Transverse colon (tissue), 4 donors: ENCODE results near the gene SRGAP1. TPM values are rescaled to one million over a fixed set of nuclear protein-coding genes. Genes with fewer than 3 reads are reported as not detected.
"Not testable (repeated sequence)": the region's sequence is repeated elsewhere in the genome, so short reads cannot be mapped to it uniquely, and the experiment has no call there.

Experiments
- DNase-seq: peaks from one replicate; pipeline ENCODE4 v3.0.0-alpha.2; 2019
- H3K27ac ChIP-seq, 4 donors: fragments of 200-600 bp; sonication (generic); 2 replicates each; pipeline ENCODE4 v1.5.1; 2016 to 2018; ENCODE audit warnings: inconsistent platforms in 4 of 4
- H3K27me3 ChIP-seq: fragments of 200-600 bp; sonication (generic); 2 replicates; pipeline ENCODE4 v1.5.1; 2017; ENCODE audit warnings: inconsistent platforms
- H3K36me3 ChIP-seq, 4 donors: fragments of 200-600 bp; sonication (generic); 2 replicates each; pipeline ENCODE4 v1.5.1; 2017 to 2019; ENCODE audit warnings: inconsistent platforms in 4 of 4
- H3K4me1 ChIP-seq, 4 donors: fragments of 200-600 bp; sonication (generic); 2 replicates each; pipeline ENCODE4 v1.5.1; 2017 to 2020; ENCODE audit warnings: inconsistent platforms in 4 of 4
- H3K4me3 ChIP-seq, 4 donors: fragments of 200-600 bp; sonication (generic); 1 replicate in 1 of 4; 2 replicates in 3 of 4; pipeline versions ENCODE4 v1.5.1 to v1.6.1; 2017 to 2019; ENCODE audit warnings: inconsistent platforms in 4 of 4
- H3K9me3 ChIP-seq, 2 donors: fragments of 200-600 bp; sonication (generic); 2 replicates each; pipeline ENCODE4 v1.5.1; 2017 to 2019; ENCODE audit warnings: inconsistent platforms in 2 of 2
- EP300 ChIP-seq: sonication (generic); formaldehyde crosslinking; IDR thresholded peaks from one replicate; pipeline ENCODE4 v1.6.1; 2017; ENCODE audit warnings: antibody characterized with exemption, low read depth
- POLR2A ChIP-seq: fragments of 450-650 bp; IDR thresholded peaks from one replicate; pipeline ENCODE4 v1.6.1; 2016; ENCODE audit warnings: antibody characterized with exemption, mild to moderate bottlenecking, moderate library complexity
- POLR2AphosphoS5 ChIP-seq, 3 donors: sonication (generic); formaldehyde crosslinking; IDR thresholded peaks; one replicate each; pipeline ENCODE4 v1.6.1; 2016; ENCODE audit warnings: antibody characterized with exemption in 3 of 3
- WGBS, 2 donors: methylation state at CpG; one replicate each; pipeline ENCODE4 v1.1.5; 2018; ENCODE audit warnings: low coverage in 1 of 2; 5-methylcytosine and 5-hydroxymethylcytosine counted together
- in situ Hi-C, 4 donors: fragments of 200-750 bp; cut with MboI; loops; one replicate each; pipeline versions ENCODE4 v1.15.0 to v1.15.1; 2017; ENCODE audit warnings: low sequenced_read_pairs in 3 of 4, low pct_ligation_motif_present in 1 of 4, low pct_unique_long_range_greater_than_20kb in 1 of 4
- intact Hi-C: fragments of 100-400 bp; cut with DNase I; formaldehyde crosslinking; loops from one replicate; pipeline ENCODE4 v1.15.1; 2023; ENCODE audit warnings: low total_unique reads
- total RNA-seq, 4 donors: library from RNA; depleted of rRNA; stranded (reverse); fragments of >200 nt; gene quantifications; one replicate each; pipeline ENCODE4 v1.1.0, GENCODE V29; 2016
- TF ChIP-seq, protein P1 (sequence below), 5 experiments: fragments of 200-600 bp in 3 of 5; fragments of 450-650 bp in 2 of 5; sonication (generic) in 3 of 5; IDR thresholded peaks; 1 replicate in 2 of 5; 2 replicates in 3 of 5; pipeline ENCODE4 v1.5.1; 2016 to 2017; ENCODE audit warnings: antibody characterized with exemption in 5 of 5, inconsistent platforms in 3 of 5, mild to moderate bottlenecking in 2 of 5, moderate library complexity in 1 of 5

The SRGAP1 gene
- total RNA-seq, 4 donors from 2014 or later = 16.0 to 720 (median 51.4) TPM

GRCh38 chr12:64128366-64128765, 283.9 kb downstream of the SRGAP1 start:
- Histone ChIP-seq H3K4me3 (no peak overlapping the region), H3K27me3 (no peaks in the 10 kb centered on the region), H3K27ac (no peak overlapping the region), H3K4me1 (no peaks in the 10 kb centered on the region), H3K9me3 (peaks cover 3% of the 10 kb centered on the region in 2 donors), H3K36me3 (peaks cover 0 to 18% (median 6%) of the 10 kb centered on the region in 4 donors)
- intact Hi-C loops (no loop called here), in situ Hi-C loops (no loop called here)
- WGBS, 2 donors = 77 to 92% methylated on average over 1 of the region's 1 CpG
- DNase-seq = no peak
- TF ChIP-seq POLR2A (no peak), EP300 (no peak), POLR2AphosphoS5 (IDR thresholded peaks at IDR 0.05) (no peak)
- TF ChIP-seq, protein P1, sequence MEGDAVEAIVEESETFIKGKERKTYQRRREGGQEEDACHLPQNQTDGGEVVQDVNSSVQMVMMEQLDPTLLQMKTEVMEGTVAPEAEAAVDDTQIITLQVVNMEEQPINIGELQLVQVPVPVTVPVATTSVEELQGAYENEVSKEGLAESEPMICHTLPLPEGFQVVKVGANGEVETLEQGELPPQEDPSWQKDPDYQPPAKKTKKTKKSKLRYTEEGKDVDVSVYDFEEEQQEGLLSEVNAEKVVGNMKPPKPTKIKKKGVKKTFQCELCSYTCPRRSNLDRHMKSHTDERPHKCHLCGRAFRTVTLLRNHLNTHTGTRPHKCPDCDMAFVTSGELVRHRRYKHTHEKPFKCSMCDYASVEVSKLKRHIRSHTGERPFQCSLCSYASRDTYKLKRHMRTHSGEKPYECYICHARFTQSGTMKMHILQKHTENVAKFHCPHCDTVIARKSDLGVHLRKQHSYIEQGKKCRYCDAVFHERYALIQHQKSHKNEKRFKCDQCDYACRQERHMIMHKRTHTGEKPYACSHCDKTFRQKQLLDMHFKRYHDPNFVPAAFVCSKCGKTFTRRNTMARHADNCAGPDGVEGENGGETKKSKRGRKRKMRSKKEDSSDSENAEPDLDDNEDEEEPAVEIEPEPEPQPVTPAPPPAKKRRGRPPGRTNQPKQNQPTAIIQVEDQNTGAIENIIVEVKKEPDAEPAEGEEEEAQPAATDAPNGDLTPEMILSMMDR (IDR thresholded peaks at IDR 0.05) = no peak

GRCh38 chr12:64130476-64130875, 286.0 kb downstream of the SRGAP1 start:
- in situ Hi-C loops, H3K4me1 ChIP-seq, DNase-seq, H3K27me3 ChIP-seq, H3K27ac ChIP-seq, H3K4me3 ChIP-seq, intact Hi-C loops: not testable (repeated sequence)
- H3K9me3 ChIP-seq = peaks cover 3 to 10% of the 10 kb centered on the region in 2 donors
- 80 to 90% methylated on average over 1 to 2 of the region's 2 CpGs for WGBS, 2 donors
- H3K36me3 ChIP-seq = peaks cover 0 to 20% (median 9%) of the 10 kb centered on the region in 4 donors

DNA sequence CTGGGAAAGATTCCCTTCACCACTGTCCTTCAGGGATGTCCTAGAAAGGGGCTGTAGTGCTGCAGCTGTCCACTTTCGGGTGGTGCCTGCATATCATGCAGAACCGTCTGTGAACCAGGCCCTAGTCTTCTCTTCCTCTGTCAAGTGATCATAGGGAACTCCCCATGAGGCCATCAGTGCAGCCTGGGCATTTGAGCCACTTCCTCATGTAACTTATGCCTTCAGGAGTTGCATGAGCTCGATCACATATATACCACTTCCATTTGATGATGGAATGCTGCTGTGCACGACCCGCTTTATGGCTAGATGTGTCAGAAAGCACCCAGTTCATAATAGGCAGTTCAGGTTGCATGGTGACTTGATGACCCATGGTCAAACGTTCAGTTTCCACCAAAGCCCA, 287.0 kb downstream of the SRGAP1 start:
- H3K4me3 ChIP-seq, H3K27ac ChIP-seq, H3K27me3 ChIP-seq, intact Hi-C loops, H3K4me1 ChIP-seq, DNase-seq, in situ Hi-C loops: not testable (repeated sequence)
- Histone ChIP-seq H3K36me3 (peaks cover 0 to 20% (median 9%) of the 10 kb centered on the region in 4 donors), H3K9me3 (peaks cover 3 to 10% of the 10 kb centered on the region in 2 donors)
- 72% methylated on average over 6 of the region's 6 CpGs; no CpG with 5 or more reads in 1 of the 2 donors for WGBS, 2 donors

DNA sequence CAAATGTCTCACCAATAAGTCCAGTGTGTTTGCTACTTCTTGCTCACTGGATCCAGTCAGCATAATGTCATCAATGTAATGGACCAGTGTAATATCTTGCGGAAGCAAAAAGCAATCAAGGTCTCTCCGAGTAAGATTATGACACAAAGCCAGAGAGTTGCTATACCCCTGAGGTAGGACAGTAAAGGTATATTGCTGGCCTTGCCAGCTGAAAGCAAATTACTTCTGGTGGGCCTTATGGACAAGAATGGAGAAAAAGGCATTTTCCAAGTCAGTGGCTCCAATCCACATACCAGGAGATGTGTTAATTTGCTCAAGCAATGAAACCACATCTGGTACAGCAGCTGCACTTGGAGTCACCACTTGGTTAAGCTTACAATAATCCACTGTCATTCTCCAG, 288.2 kb downstream of the SRGAP1 start:
- Histone ChIP-seq H3K9me3 (peaks cover 3 to 10% of the 10 kb centered on the region in 2 donors), H3K36me3 (peaks cover 0 to 17% (median 8%) of the 10 kb centered on the region in 4 donors)
- H3K4me3 ChIP-seq, H3K4me1 ChIP-seq, H3K27me3 ChIP-seq, intact Hi-C loops, H3K27ac ChIP-seq, in situ Hi-C loops, DNase-seq: not testable (repeated sequence)
- WGBS, 2 donors = 93 to 95% methylated on average over 2 of the region's 2 CpGs

- no peak overlapping the region for H3K27ac ChIP-seq
- in situ Hi-C loops (no loop called here), intact Hi-C loops (no loop called here)
- no peak for TF ChIP-seq POLR2A
- TF ChIP-seq EP300 = no peak
- peaks cover 3 to 10% of the 10 kb centered on the region in 2 donors for H3K9me3 ChIP-seq
- no peak for DNase-seq
- H3K4me3 ChIP-seq = no peak overlapping the region
- H3K27me3 ChIP-seq = no peaks in the 10 kb centered on the region
- 87 to 89% methylated on average over 6 of the region's 6 CpGs for WGBS, 2 donors
- peaks cover 0 to 7% (median 0%) of the 10 kb centered on the region in 4 donors for H3K36me3 ChIP-seq
- no peaks in the 10 kb centered on the region for H3K4me1 ChIP-seq
Observed at GRCh38 chr12:64137117-64137516, 292.6 kb downstream of the SRGAP1 start.

DNA sequence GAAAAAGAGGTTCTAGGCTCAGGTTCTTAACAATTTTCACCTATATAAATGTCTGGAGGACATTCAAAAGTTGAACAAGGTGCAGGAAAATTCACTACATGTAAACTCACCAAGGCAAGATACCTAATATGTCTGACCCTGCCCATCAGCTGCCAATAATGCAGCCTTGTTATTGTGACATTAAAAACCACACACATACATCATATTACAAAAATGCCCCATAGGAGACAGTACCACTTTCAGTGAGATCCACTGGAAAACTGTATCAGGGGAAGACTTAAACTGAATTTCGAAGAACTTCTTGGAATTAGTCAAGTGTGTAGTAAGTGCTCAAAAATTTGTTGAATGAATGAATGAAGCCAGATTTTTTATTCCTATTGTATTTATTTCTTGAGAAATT, 294.5 kb downstream of the SRGAP1 start:
- Histone ChIP-seq H3K27me3 (no peaks in the 10 kb centered on the region), H3K27ac (no peak overlapping the region), H3K9me3 (peaks cover 0 to under 1% of the 10 kb centered on the region in 2 donors), H3K36me3 (peaks cover 0 to 2% (median 0%) of the 10 kb centered on the region in 4 donors), H3K4me1 (no peaks in the 10 kb centered on the region), H3K4me3 (no peak overlapping the region)
- 77 to 97% methylated on average over 1 of the region's 1 CpG for WGBS, 2 donors
- intact Hi-C loops (no loop called here), in situ Hi-C loops (no loop called here)
- TF ChIP-seq, protein P1 (IDR thresholded peaks at IDR 0.05) = no peak
- TF ChIP-seq POLR2A (no peak), POLR2AphosphoS5 (IDR thresholded peaks at IDR 0.05) (no peak), EP300 (no peak)
- no peak for DNase-seq
